ENCODE data around the gene FBXW11.

The FBXW11 gene

DNA sequence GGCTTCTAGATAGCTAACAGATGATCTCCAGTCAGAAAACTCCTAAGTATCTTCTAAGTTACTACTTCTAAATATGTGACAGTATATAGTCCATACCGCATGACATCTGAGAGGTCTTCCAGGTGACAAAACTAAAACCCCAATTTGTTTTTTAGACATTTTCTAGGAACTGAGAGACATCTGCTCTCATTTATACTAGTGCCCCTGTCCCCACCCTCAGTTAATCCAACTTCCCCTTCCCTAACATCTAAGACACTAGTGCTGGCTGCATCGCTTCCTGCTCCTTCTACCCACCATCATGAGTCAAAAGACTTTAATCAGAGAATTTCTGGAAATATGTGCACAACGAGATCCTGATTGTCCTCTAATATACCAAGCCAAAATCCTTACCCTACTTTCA, 37.9 kb downstream of the FBXW11 start:
- Mint-ChIP-seq H3K4me1 (ENCODE audit: low read depth) (peaks cover 40% of the 10 kb centered on the region), H3K9me3 (no peaks in the 10 kb centered on the region), H3K36me3 (ENCODE audit: low read depth) (peaks cover 13% of the 10 kb centered on the region), H3K4me3 (peak overlapping the region; percentile 9), H3K27me3 (no peaks in the 10 kb centered on the region), H3K27ac (peak overlapping the region; percentile 81)
- intact Hi-C loops (cut with micrococcal nuclease), result loop anchor here (5.0 kb wide), 1 partner anchor 39 kb away; the partner anchor contains the start of gene FBXW11

DNA sequence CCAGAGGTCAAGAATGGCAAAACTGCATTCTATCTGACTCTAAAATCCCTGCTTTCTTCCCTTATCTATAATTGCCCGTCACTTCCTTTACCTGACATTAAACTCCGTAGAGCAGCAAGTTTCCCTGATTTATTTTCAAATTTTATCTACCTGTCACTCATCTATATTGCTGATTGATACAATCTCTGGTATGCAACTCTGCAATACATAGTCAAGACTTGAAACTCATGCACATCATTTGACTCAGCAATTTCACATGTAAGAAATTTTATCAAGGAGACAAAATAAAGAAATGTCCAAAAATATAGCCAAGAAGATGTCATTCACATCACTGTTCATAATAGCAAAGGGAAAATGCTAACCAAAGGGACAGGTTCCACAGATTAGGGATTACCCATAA, 39.5 kb downstream of the FBXW11 start:
- H3K36me3 Mint-ChIP-seq (ENCODE audit: low read depth), result peaks cover 13% of the 10 kb centered on the region
- no peaks in the 10 kb centered on the region for H3K9me3 Mint-ChIP-seq
- no peak overlapping the region for H3K4me3 Mint-ChIP-seq
- H3K27ac Mint-ChIP-seq, result no peak overlapping the region
- H3K27me3 Mint-ChIP-seq, result no peaks in the 10 kb centered on the region
- peaks cover 41% of the 10 kb centered on the region for H3K4me1 Mint-ChIP-seq (ENCODE audit: low read depth)
- intact Hi-C loops (cut with micrococcal nuclease), result loop anchor here (5.0 kb wide), 1 partner anchor 40 kb away; the partner anchor contains the start of gene FBXW11

GRCh38 chr5:171966270-171966669, 40.2 kb downstream of the FBXW11 start:
- H3K4me1 Mint-ChIP-seq (ENCODE audit: low read depth), result peaks cover 41% of the 10 kb centered on the region
- intact Hi-C loops (cut with micrococcal nuclease), result loop anchor here (5.0 kb wide), 1 partner anchor 41 kb away; the partner anchor contains the start of gene FBXW11
- no peak overlapping the region for H3K4me3 Mint-ChIP-seq
- H3K9me3 Mint-ChIP-seq, result no peaks in the 10 kb centered on the region
- peaks cover 13% of the 10 kb centered on the region for H3K36me3 Mint-ChIP-seq (ENCODE audit: low read depth)
- peak overlapping the region; percentile 43 for H3K27ac Mint-ChIP-seq
- H3K27me3 Mint-ChIP-seq, result no peaks in the 10 kb centered on the region

GRCh38 chr5:171965745-171966144, 40.7 kb downstream of the FBXW11 start:
- Mint-ChIP-seq H3K9me3 (no peaks in the 10 kb centered on the region), H3K27ac (peak overlapping the region; percentile 43), H3K4me3 (no peak overlapping the region), H3K27me3 (no peaks in the 10 kb centered on the region), H3K36me3 (ENCODE audit: low read depth) (peaks cover 13% of the 10 kb centered on the region), H3K4me1 (ENCODE audit: low read depth) (peaks cover 41% of the 10 kb centered on the region)
- intact Hi-C loops (cut with micrococcal nuclease), result loop anchor here (5.0 kb wide), 1 partner anchor 42 kb away; the partner anchor contains the start of gene FBXW11

DNA sequence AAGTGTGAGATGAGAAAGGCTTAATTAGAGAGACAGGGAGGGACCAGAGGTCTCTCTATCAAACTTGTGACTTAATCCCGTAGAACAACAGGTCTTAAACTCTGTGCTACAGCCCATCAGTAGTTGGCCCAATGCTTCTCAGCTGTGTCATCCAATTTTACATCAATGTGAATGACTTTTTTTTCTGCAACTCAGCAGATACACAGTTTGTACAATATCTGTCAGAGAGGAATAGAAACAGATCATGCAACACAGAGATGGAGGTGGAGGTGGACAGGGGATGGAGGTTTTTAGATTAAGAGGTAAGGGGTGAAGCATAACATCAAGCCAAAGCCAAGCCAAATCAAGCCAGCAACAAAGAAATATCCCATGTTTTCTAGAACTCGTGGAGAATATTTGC, 43.0 kb downstream of the FBXW11 start:
- H3K9me3 Mint-ChIP-seq, result no peaks in the 10 kb centered on the region
- no peak overlapping the region for H3K4me3 Mint-ChIP-seq
- peaks cover 27% of the 10 kb centered on the region for H3K4me1 Mint-ChIP-seq (ENCODE audit: low read depth)
- intact Hi-C loops (cut with micrococcal nuclease), result no loop called here
- H3K27me3 Mint-ChIP-seq, result no peaks in the 10 kb centered on the region
- peaks cover 13% of the 10 kb centered on the region for H3K36me3 Mint-ChIP-seq (ENCODE audit: low read depth)
- peak overlapping the region; percentile 23 for H3K27ac Mint-ChIP-seq

DNA sequence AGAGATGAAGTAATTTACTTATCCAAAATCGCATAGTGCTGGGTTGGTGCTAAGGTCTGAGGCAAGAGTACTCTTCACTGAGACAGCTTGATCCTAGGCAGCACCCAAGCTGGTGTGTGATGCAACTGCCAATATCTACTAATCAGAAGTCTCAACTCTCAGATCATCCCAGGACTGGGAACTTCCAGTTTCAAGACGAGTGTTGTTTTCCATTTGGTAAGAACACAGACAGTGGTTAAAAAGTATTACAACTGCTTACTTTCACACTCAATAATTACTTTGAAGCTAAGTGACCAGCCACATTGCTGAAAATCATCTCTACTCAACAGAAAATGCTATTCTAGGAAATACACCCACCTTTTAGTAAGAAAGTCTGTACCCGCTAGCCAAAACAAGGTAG, 45.3 kb downstream of the FBXW11 start:
- Mint-ChIP-seq H3K36me3 (ENCODE audit: low read depth) (peaks cover 12% of the 10 kb centered on the region), H3K27ac (no peak overlapping the region), H3K4me3 (no peak overlapping the region), H3K4me1 (ENCODE audit: low read depth) (peaks cover 20% of the 10 kb centered on the region), H3K27me3 (no peaks in the 10 kb centered on the region), H3K9me3 (no peaks in the 10 kb centered on the region)
- intact Hi-C loops (cut with micrococcal nuclease), result no loop called here

DNA sequence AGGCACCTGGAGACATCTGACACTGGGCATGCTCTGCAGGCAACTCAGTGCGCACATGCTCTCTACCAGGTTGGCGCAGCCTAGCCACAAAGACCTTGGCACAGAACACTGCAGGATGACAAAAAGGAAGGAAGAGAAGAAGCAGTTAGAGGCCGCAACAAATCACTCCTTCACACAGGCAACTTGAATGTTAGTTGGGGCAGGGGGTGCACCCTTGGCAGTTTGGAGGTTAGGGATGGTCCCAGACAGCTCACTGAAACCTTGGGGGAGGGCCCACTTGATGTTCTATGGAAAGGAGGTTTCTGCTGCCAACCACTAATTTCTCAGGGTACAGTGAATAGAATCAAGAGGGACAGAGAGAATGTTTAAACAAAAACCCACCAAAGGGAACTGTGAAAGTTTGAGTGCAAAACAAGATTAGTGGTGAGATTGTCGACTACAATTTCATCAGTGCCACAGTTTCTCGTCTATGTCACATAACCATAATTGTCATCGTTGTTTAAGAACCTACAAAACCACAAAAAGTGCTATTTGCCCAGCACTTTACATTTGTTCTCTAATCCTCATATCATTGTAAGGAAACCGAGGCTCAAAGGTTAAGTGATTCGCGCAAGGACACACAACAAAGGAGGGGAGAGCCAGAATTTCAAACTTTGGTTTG, 48.7 kb downstream of the FBXW11 start:
- Mint-ChIP-seq H3K4me3 (no peak overlapping the region), H3K27ac (no peak overlapping the region), H3K27me3 (no peaks in the 10 kb centered on the region), H3K36me3 (ENCODE audit: low read depth) (peaks cover 7% of the 10 kb centered on the region), H3K4me1 (ENCODE audit: low read depth) (peaks cover 16% of the 10 kb centered on the region), H3K9me3 (no peaks in the 10 kb centered on the region)
- intact Hi-C loops (cut with micrococcal nuclease), result no loop called here

- no peaks in the 10 kb centered on the region for H3K27me3 Mint-ChIP-seq
- no peaks in the 10 kb centered on the region for H3K9me3 Mint-ChIP-seq
- peaks cover 14% of the 10 kb centered on the region for H3K4me1 Mint-ChIP-seq (ENCODE audit: low read depth)
- intact Hi-C loops (cut with micrococcal nuclease), result no loop called here
- H3K27ac Mint-ChIP-seq, result no peak overlapping the region
- H3K36me3 Mint-ChIP-seq (ENCODE audit: low read depth), result peaks cover 7% of the 10 kb centered on the region
- H3K4me3 Mint-ChIP-seq, result no peak overlapping the region
Measured at GRCh38 chr5:171956887-171957495, 49.4 kb downstream of the FBXW11 start.

DNA sequence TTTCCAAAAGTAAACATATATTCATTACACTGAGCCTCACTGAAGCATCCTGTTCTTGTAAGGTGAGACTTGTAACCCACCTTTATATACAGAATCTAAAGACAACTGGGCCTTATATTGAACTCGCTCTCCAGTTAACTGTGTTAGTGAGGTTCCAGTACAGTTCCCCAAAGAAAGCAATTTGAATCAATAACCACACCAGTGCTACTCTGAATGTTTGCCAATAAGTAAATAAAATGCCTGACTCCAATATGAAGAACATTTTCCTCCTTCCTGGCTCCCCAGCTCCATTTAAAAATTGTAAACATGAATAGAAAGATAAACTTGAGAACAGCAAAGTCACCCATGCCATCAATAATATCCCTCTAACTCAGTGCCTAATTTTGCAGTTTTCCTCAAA, 50.1 kb downstream of the FBXW11 start:
- Mint-ChIP-seq H3K27ac (no peak overlapping the region), H3K4me1 (ENCODE audit: low read depth) (peaks cover 14% of the 10 kb centered on the region), H3K9me3 (no peaks in the 10 kb centered on the region), H3K27me3 (no peaks in the 10 kb centered on the region), H3K4me3 (no peak overlapping the region), H3K36me3 (ENCODE audit: low read depth) (peaks cover 7% of the 10 kb centered on the region)
- intact Hi-C loops (cut with micrococcal nuclease), result no loop called here

DNA sequence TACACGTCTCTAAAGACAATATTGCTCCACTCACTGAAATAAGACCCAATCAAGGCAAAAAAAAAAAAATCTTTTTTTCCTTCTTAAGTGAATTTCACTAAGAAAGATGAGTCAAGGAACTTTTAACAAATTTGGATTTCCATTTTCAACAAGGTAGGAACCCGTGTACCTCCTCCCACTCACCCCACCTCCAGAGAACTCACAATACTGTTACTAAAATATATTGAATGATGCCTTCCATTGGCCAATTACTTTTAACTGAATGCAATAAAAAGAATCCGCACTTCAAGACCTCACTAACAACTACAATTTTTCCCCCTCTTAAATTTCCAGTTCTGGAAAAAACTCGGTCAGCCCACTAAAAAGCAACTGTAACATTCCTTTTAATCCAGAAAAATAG, 50.7 kb downstream of the FBXW11 start:
- peaks cover 14% of the 10 kb centered on the region for H3K4me1 Mint-ChIP-seq (ENCODE audit: low read depth)
- H3K27ac Mint-ChIP-seq, result no peak overlapping the region
- no peaks in the 10 kb centered on the region for H3K9me3 Mint-ChIP-seq
- intact Hi-C loops (cut with micrococcal nuclease), result no loop called here
- H3K27me3 Mint-ChIP-seq, result no peaks in the 10 kb centered on the region
- no peak overlapping the region for H3K4me3 Mint-ChIP-seq
- H3K36me3 Mint-ChIP-seq (ENCODE audit: low read depth), result peaks cover 7% of the 10 kb centered on the region

- no peak overlapping the region for H3K27ac Mint-ChIP-seq
- no peaks in the 10 kb centered on the region for H3K9me3 Mint-ChIP-seq
Measured at GRCh38 chr5:171954721-171955120, 51.7 kb downstream of the FBXW11 start.

DNA sequence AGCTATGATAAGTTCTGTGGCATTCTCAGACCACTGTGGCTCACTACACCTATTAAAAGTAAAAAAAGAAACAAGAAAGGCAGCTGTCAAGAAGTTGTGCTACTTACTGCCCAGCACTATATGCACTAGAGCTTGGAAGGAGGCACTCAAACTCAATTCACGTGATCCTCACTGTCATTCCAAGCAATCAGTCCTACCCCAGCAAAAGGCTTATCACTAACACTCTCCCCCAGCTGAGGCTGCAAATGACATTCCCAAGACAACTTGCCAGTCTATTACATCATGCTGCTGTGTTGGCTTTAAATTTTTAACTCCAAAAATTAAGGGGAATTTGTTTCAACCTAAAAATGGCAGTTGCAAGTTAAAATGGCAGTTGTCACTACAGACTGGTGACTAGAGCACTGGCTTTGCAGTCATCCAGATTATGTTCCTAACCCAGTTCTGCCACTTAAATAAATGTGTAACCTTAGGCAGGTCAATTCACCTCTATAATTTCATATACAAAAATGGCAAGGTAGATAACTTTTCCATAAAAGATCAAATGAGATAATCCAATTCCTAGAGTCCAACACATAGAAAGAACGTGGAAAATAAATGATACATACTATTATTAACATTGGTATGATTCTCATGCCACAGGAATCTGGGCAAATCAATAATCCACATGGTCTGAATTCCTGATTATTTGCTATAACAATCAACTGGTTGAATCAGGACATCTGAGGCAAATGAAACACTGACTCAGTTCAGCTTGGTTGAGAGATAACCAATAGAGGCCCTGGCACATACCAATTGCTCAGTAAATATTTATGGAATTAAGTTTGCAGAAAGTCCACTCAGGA, 52.4 kb downstream of the FBXW11 start:
- Mint-ChIP-seq H3K4me3 (no peak overlapping the region), H3K4me1 (ENCODE audit: low read depth) (peaks cover 18% of the 10 kb centered on the region), H3K9me3 (no peaks in the 10 kb centered on the region), H3K36me3 (ENCODE audit: low read depth) (no peaks in the 10 kb centered on the region), H3K27ac (no peak overlapping the region), H3K27me3 (no peaks in the 10 kb centered on the region)
- intact Hi-C loops (cut with micrococcal nuclease), result no loop called here

More at GRCh38 chr5:171954721-171955120, 51.7 kb downstream of the FBXW11 start:
- Mint-ChIP-seq H3K27me3 (no peaks in the 10 kb centered on the region), H3K4me1 (ENCODE audit: low read depth) (peaks cover 14% of the 10 kb centered on the region), H3K36me3 (ENCODE audit: low read depth) (peaks cover 4% of the 10 kb centered on the region), H3K4me3 (no peak overlapping the region)
- intact Hi-C loops (cut with micrococcal nuclease), result no loop called here

DNA sequence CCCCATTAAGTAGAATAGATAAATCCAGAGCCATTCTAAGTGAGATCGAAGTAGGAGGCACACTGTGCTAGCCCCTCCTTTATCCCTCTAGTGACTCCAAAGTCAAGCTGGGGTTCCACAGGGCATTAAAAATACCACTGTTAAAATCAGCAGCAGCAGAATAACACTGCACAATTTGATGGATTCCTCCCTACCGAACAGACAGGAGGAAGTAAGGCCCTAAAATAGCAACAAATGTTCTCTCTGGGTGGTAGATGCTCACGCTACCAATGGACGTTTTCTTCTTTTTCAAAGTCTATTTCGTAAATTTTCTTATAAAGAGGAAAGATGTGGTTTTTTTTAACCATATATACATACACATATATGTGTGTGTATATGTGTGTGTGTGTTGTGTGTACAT, 54.4 kb downstream of the FBXW11 start:
- intact Hi-C loops (cut with micrococcal nuclease), result no loop called here
- Mint-ChIP-seq H3K27ac (no peak overlapping the region), H3K36me3 (ENCODE audit: low read depth) (no peaks in the 10 kb centered on the region)

DNA sequence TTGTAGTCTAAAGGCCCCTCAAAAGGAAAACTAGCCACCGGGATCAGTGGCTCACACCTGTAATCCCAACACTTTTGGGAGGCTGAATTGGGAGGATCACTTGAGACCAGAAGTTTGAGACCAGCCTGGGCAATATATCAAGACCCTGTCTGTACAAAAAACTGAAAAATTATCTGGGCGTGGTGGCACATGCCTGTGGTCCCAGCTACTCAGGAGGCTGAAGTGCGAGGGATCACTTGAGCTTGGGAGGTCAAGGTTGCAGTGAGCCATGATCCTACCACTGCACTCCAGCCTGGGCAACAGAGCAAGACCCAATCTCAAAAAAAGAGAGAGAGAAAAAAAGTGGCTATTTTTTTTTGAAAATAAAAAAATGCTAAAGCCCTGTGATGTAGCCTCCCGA, 55.2 kb downstream of the FBXW11 start:
- no peaks in the 10 kb centered on the region for H3K9me3 Mint-ChIP-seq
- H3K27ac Mint-ChIP-seq, result no peak overlapping the region
- H3K36me3 Mint-ChIP-seq (ENCODE audit: low read depth), result no peaks in the 10 kb centered on the region
- H3K4me3 Mint-ChIP-seq, result no peak overlapping the region
- H3K27me3 Mint-ChIP-seq, result no peaks in the 10 kb centered on the region
- intact Hi-C loops (cut with micrococcal nuclease), result no loop called here
- peaks cover 16% of the 10 kb centered on the region for H3K4me1 Mint-ChIP-seq (ENCODE audit: low read depth)

More for the DNA sequence above, 54.4 kb downstream of the FBXW11 start:
- Mint-ChIP-seq H3K9me3 (no peaks in the 10 kb centered on the region), H3K27me3 (no peaks in the 10 kb centered on the region), H3K4me1 (ENCODE audit: low read depth) (peaks cover 12% of the 10 kb centered on the region), H3K4me3 (no peak overlapping the region)

Measured in dendritic cell treated with granulocyte-macrophage colony-stimulating factor and Interleukin-4, amounts not matched to agents 40 ng/mL and 50 ng/mL, for 4 days (primary cell).